Measurements from ENCODE around the gene RAB7A.

Gene RAB7A

GRCh38 chr3:128780101-128780837 lies 54.3 kb downstream of the RAB7A start:
- intact Hi-C loops (cut with DNase I), result no loop called here
- no peak for DNase-seq

DNA sequence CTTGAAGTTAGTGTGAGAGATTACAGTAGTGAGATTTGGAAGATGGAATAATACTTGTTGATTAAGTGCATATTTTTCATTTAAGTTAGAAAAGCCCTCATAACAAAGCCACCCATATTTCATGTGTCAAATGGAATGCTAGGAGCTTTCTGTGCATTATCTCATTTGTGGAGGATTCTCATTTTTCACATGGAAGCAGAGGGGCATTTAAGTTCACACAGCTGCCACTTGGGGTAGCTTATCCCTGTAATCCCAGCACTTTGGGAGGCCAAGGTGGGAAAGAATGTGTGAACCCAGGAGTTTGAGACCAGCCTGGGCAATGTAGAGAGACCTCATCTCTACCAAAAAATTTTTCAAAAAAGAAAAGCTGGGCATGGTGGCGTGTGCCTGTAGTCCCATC lies 55.2 kb downstream of the RAB7A start:
- DNase-seq, result no peak
- intact Hi-C loops (cut with DNase I), result no loop called here

DNA sequence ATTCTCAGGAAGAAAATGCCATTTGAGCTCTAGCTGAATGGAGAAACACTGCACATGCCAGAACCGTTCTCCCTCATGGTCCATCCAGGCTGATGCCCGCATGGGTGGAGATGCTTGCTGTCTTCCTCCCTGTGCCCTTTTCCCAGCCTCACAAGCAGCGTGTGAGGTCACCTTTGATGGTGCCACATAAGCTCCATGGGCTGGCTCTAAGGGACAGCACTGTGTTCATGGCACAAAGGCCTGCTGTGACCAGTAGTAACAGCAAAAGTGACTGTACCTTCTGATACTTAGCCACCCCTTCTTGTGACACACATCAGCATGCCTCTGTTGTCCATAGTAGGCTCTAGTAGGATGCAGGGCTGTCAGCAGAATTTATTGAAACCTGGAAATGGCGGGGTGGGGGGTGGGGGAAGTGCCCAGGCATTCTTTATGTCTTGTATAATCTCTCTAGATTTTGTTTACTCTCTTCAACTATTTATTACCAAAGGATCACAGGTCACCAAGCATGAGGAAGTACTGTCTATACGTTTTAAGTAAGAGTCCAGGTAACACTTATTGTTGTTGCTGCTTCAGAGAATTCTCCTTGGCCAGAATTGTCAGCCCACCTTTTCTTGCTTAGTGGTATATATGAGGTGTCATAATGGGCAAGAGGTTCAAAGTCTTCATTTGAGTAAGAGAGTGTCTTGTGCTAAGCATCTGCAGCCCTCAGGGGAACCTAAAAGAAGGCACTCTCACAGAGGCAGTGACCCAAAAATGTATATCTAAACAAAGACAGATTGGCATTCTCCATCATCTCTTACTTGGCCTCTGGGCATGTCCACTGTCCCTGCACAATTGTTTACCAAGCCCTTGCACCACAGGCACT lies 56.5 kb downstream of the RAB7A start:
- DNase-seq, result no peak
- intact Hi-C loops (cut with DNase I), result no loop called here

DNA sequence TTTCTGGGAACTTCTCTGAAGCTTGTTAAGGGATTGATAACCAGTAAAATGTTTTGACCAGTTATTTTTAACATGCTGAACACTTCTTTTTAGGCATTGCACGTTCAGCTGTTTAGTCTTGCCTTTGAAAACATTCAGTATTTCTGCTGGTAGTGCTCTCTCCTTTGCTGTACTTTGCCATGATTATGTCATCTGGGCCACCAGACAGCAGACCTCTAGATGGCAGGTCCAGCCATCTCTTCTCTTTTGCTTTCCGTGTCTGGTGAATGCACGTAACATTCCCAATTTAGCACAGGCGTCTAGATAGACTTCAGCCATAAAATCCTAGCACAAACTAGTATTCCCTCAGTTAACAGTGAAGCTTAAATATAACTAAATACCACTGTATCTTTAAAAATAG lies 57.8 kb downstream of the RAB7A start:
- no peak for DNase-seq
- intact Hi-C loops (cut with DNase I), result no loop called here

DNA sequence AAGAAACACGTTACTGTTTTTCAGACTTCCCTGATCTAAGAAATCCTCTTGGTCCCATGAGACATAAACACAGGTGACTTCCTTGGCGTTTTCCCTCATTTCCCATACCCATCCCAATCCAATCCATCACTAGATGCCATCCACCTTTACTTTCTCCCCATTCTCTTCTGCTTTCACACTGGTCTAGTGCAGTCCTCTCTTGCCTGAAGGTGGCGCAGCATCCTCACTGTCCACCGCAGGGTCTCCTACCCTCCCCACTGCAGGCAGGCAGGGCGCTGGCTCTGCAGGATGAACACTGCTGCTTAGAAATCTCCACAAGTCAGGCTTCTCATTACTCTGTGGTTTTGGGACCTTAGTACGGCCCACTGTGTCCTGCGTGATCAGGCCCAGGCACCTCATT lies 58.2 kb downstream of the RAB7A start:
- intact Hi-C loops (cut with DNase I), result no loop called here
- DNase-seq, result peak; percentile 49 to 87 (median 67)

GRCh38 chr3:128784843-128785242 lies 58.9 kb downstream of the RAB7A start:
- intact Hi-C loops (cut with DNase I), result no loop called here
- no peak for DNase-seq

GRCh38 chr3:128786434-128787020 lies 60.5 kb downstream of the RAB7A start:
- intact Hi-C loops (cut with DNase I), result no loop called here
- DNase-seq, result no peak

DNA sequence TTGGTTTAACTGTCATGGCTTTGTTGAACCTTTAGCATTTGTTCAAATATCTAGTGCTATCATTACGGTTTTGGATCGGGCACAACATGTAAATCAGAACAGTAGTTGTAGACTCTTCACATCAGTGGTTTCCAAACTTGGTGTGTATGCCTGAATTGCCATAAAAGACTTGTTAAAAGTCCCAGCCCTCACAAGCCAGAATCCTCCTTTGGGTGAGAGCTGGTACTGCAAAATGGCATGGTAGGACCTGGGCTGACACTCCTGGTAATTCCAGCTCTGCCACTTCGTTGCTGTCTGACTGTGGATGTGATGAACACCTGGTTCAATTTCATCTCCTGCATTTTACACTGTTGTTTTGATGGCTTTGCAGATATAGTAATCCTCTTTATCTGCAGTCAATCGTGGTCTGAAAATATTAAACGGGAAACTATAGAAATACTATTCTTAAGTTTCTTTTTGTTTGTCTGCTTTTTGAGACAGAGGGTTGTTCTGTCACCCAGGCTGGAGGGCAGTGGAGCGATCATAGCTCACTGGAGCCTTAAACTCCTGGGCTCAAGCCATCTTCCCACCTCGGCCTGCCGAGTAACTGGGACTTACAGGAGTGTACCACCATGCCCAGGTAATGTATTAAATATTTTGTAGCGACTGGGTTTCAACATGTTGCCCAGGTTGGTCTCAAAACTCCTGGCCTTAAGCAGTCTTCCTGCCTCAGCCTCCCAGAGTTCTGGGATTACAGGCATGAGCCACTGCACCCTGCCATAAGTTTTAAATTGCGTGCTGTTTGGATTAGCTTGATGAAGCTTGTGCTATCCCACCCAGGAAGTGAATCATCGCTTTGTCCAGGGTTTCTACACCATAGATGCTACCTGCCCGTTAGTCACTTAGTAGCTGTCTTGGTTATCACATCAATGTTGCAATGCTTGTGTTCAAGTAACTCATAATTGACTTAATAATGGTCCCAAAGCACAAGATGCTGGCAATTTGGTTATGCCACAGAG lies 61.6 kb downstream of the RAB7A start:
- intact Hi-C loops (cut with DNase I), result no loop called here
- DNase-seq, result no peak

DNA sequence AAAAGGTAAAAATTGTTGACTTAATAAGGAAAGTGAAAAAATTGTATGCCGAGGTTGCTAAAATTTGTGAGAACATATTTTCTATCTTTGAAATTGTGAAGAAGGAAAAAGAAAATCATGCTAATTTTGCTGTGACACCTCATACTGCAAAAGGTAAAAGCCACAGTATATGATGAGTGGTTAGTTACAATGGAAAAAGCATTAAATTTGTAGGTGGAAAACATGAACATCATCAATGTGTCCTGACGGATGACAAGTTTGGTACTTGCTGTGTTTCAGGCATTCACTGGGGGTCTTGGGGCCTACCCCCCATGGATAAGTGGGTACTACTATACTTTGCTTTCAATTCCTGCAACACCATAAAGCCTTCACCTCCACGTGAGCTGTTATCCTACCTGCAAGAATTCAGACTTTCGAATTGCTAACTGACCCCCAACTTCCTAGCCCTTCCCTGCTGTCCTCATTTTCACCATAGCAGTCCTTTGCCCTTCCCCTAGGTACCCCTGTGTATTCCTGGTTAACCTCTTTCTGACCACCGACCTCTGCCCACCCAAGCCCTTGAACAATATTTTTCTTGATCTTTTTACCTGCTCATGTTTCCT lies 62.4 kb downstream of the RAB7A start:
- intact Hi-C loops (cut with DNase I), result no loop called here

DNA sequence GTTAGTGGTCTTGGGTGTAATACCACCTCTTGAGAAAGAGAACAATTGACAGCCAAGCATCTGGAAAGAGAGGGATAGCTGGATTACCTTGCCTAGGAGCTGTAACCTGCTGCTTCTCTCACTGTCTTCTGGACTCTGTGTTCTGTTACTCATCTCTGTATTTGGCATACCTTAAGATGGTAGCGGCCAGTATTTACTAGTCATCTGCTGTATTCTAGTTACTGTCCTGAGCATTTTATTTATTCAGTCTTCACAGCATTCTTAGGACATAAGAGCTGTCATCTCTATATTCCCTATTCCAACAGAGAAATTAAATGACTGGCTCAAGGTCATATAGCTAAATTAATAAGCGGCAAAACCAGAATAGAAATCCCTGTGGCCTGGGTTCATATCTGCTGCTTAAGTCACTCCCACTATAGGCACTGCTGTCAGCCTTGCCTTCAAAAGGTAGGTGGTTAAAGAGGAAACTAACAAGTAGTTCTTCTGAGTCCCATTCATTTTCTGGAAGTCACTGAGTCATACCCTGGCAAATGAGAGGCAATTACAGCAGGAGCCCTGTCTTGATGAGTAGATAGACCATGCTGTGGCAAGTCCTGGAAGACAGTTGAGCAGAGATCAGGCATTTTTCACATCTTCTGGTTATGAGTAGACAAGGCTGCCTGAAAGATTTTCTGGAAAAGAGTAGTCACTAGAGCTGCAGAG lies 68.2 kb downstream of the RAB7A start:
- peak in 19 of 42 donors; percentile 16 to 84 (median 46) for DNase-seq

More for the DNA sequence above, 62.4 kb downstream of the RAB7A start:
- no peak for DNase-seq

DNA sequence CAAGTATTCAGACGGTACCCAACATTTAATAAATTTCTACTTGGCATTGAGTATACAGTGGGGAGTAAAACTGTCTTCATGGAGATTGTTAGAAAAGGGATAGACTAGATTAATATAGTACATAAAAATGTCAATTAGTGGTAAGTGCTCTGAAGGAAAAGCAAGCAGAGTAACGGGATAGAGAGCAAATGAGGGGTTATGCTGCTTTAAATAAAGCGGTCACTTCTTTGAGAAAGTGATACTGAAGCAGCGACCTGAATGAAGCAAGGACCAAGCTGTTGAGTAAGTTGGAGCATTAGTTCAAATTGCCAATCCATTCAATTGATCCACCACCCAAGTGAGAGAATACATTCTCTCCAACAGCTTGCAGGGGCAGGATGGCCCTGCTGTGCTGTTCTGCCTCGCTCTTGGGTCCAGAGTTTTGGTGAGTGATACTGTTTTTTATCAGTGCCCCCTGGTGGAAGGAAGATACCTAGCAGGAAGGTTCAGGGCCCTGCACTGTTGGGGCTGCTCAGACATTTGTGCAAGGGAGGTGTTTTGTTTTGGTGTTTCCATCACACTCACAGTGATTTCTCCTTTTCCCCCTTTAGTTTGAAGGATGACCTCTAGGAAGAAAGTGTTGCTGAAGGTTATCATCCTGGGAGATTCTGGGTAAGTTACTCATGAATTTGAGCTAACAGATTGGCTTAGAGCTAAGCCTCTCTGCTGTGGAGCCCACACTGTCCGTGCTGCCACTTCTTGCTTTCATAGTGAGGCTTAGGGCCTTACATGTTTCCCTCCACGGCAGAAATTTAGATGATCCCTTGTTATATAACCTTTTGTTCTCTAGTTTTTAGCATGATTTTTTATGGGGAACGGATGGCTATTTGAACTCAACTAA lies 69.0 kb downstream of the RAB7A start:
- intact Hi-C loops (cut with DNase I), result loop anchor here (5.0 to 10.0 kb wide), 2 partner anchors 68 to 110 kb away; partner anchors contain the start of gene RAB7A
- DNase-seq, result peak in 38 of 42 donors; percentile 16 to 85 (median 58)

More for the DNA sequence above, 68.2 kb downstream of the RAB7A start:
- intact Hi-C loops (cut with DNase I), result loop anchor here (5.0 to 10.0 kb wide), 2 partner anchors 67 to 109 kb away; partner anchors contain the start of gene RAB7A

GRCh38 chr3:128799653-128800052 lies 73.7 kb downstream of the RAB7A start:
- intact Hi-C loops (cut with DNase I), result loop anchor here (10.0 kb wide), 1 partner anchor 115 kb away; no protein-coding TSS in a partner anchor
- DNase-seq, result no peak

DNA sequence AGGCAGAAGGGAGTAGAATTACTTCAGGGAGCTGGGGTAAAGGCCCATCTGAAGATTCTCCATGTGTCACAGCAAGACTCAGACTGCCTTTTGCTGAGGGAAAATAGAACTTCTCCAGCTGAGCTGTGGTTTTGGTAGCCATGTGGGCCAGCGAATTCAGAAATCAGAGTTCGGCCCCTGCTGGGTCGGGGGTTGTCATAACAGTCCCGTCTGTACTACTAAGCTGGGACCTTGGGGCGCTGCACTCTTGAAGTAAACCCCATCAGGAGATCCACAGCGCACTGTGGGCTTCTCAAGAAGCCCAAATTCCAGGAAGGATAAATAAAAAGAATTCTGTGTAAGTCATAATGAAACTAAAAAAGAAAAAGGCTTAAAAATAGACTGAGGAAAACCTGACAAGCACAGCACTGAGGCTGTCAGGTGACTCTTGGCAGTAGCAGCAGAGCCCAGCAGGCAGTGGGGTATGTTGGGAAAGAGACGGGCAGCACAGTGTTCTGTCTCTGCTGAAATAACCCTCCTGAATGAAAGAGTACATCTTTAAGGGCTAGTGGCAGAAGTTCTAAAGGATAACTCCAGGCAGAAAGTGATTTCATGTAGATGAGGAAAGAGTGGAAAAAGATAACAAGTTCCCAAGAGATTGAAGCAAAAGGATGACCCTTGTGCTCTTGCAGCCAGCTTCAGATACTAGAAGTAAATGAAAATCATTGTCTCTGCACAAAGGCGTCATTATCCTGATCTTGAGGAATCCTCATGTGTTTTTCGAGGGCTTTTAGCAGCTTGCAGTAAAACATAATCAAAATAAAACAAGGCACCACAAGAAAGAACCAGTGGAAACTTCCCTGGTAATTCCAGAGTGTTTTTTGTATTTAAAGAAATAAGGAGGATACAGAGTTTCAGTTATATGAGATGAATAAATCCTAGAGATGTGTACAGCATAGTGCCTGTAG lies 74.5 kb downstream of the RAB7A start:
- peak in 40 of 42 donors; percentile 25 to 81 (median 56) for DNase-seq

DNA sequence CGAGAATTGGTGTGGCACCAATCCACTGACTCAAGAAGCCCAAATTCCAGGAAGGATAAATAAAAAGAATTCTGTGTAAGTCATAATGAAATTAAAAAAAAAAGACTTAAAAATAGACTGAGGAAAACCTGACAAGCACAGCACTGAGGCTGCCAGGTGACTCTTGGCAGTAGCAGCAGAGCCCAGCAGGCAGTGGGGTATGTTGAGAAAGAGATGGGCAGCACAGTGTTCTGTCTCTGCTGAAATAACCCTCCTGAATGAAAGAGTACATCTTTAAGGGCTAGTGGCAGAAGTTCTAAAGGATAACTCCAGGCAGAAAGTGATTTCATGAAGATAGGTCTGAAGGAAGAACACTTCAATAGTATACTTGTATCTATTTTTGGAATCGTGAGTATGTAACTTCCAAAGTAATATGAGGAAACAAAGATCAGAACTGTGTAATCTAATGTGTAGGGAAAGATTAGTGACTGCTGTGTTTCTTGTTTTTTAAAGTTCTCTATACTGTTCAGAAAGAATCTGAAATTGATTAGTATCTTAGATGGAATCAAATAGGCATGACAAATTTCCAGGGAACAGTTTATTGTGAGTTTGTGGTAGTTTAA lies 75.9 kb downstream of the RAB7A start:
- peak in 3 of 42 donors; percentile 32 to 58 (median 58) for DNase-seq

More for the DNA sequence above, 74.5 kb downstream of the RAB7A start:
- intact Hi-C loops (cut with DNase I), result no loop called here

DNA sequence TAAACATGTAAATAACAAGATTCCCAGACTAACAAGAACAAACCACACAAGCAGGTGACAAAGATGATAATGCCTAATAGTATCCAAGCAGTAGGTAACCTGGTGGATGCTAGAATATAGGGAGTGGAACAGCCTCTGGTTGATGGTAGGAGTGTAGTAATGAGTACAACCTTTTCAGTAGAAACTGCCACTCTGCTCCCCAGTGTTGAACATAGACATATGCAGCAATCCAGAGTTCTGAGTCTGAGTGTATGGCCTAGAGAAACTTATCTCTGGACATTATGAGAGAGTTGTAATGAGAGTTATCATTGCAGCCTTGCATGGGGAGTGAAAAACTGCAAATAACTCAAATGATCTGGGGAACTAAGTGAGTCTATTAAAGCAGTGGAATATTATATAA lies 77.3 kb downstream of the RAB7A start:
- DNase-seq, result no peak
- intact Hi-C loops (cut with DNase I), result no loop called here

More for the DNA sequence above, 75.9 kb downstream of the RAB7A start:
- intact Hi-C loops (cut with DNase I), result no loop called here

All from head of caudate nucleus (tissue), 42 donors.